HG02938 (cell line): ENCODE data around the gene CEBPA.

Source experiments
- ATAC-seq: cut with Tn5 transposase; IDR thresholded peaks from one replicate; pipeline ENCODE4 v1.9.1; 2021; ENCODE audit warnings: mild to moderate bottlenecking, moderate library complexity; ENCODE audit not compliant: unreplicated experiment

The CEBPA gene

GRCh38 chr19:33252418-33252962 lies 49.8 kb downstream of the CEBPA start:
- ATAC-seq, result no peak

- ATAC-seq, result no peak
These were observed 50.7 kb downstream of the CEBPA start for GRCh38 chr19:33251526-33252090.

GRCh38 chr19:33251076-33251475 lies 51.3 kb downstream of the CEBPA start:
- ATAC-seq, result no peak

- no peak for ATAC-seq
These were observed 51.8 kb downstream of the CEBPA start for GRCh38 chr19:33250500-33250899.
